ENCODE results near the gene CEP104.
A peak's percentile ranks its signal among the peaks of the same experiment; 100 is the strongest.

The CEP104 gene

GRCh38 chr1:3868464-3869006 lies 11.5 kb upstream of the CEP104 start:
- no peak for DNase-seq (ENCODE audit: low spot score)

- DNase-seq (ENCODE audit: low spot score) = no peak
Observed at GRCh38 chr1:3865606-3866160, 8.7 kb upstream of the CEP104 start.

- DNase-seq (ENCODE audit: low spot score) = no peak
Observed at GRCh38 chr1:3864884-3865283, 7.9 kb upstream of the CEP104 start.

- peak; percentile 72 for DNase-seq (ENCODE audit: low spot score)
Observed at GRCh38 chr1:3863231-3863935, 6.4 kb upstream of the CEP104 start.

- DNase-seq (ENCODE audit: low spot score) = peak; percentile 80
Observed at GRCh38 chr1:3858231-3858981, 1.4 kb upstream of the CEP104 start.

GRCh38 chr1:3857791-3858129 lies 749 bp upstream of the CEP104 start:
- no peak for DNase-seq (ENCODE audit: low spot score)

GRCh38 chr1:3852711-3853485 lies 4.1 kb downstream of the CEP104 start:
- no peak for DNase-seq (ENCODE audit: low spot score)

- DNase-seq (ENCODE audit: low spot score) = no peak
Observed at GRCh38 chr1:3852091-3852490, 4.9 kb downstream of the CEP104 start.

GRCh38 chr1:3851292-3851691 lies 5.7 kb downstream of the CEP104 start:
- no peak for DNase-seq (ENCODE audit: low spot score)

GRCh38 chr1:3850857-3851256 lies 6.2 kb downstream of the CEP104 start:
- no peak for DNase-seq (ENCODE audit: low spot score)

- DNase-seq (ENCODE audit: low spot score) = no peak
Observed at GRCh38 chr1:3847081-3847480, 9.9 kb downstream of the CEP104 start.

GRCh38 chr1:3846541-3846940 lies 10.5 kb downstream of the CEP104 start:
- DNase-seq (ENCODE audit: low spot score) = no peak

GRCh38 chr1:3842912-3843311 lies 14.1 kb downstream of the CEP104 start:
- DNase-seq (ENCODE audit: low spot score) = no peak

GRCh38 chr1:3841491-3841890 lies 15.5 kb downstream of the CEP104 start:
- DNase-seq (ENCODE audit: low spot score) = no peak

GRCh38 chr1:3838788-3839187 lies 18.2 kb downstream of the CEP104 start:
- no peak for DNase-seq (ENCODE audit: low spot score)

- no peak for DNase-seq (ENCODE audit: low spot score)
Observed at GRCh38 chr1:3837685-3838084, 19.3 kb downstream of the CEP104 start.

- DNase-seq (ENCODE audit: low spot score) = no peak
Observed at GRCh38 chr1:3837200-3837599, 19.8 kb downstream of the CEP104 start.

GRCh38 chr1:3836421-3836820 lies 20.6 kb downstream of the CEP104 start:
- DNase-seq (ENCODE audit: low spot score) = no peak

- DNase-seq (ENCODE audit: low spot score) = no peak
Observed at GRCh38 chr1:3834701-3835100, 22.3 kb downstream of the CEP104 start.

GRCh38 chr1:3831689-3832088 lies 25.3 kb downstream of the CEP104 start:
- no peak for DNase-seq (ENCODE audit: low spot score)

- no peak for DNase-seq (ENCODE audit: low spot score)
Observed at GRCh38 chr1:3828391-3828790, 28.6 kb downstream of the CEP104 start.

GRCh38 chr1:3827813-3828307 lies 29.2 kb downstream of the CEP104 start:
- peak; percentile 79 for DNase-seq (ENCODE audit: low spot score)

Data from Ammon's horn (tissue), 1 donor.